ENCODE results near the gene PLVAP. TPM values are rescaled to one million over a fixed set of nuclear protein-coding genes. Genes with fewer than 3 reads are reported as not detected.

PLVAP gene
- total RNA-seq, 1 experiment from 2014 or later = not detected

GRCh38 chr19:17330262-17331044, 46.7 kb downstream of the PLVAP start:
- Mint-ChIP-seq H3K4me3 (ENCODE audit: unreplicated experiment) (peak overlapping the region; percentile 75), H3K4me1 (ENCODE audit: low read depth, unreplicated experiment) (no peaks in the 10 kb centered on the region), H3K9me3 (ENCODE audit: unreplicated experiment) (no peaks in the 10 kb centered on the region), H3K36me3 (ENCODE audit: insufficient read depth, unreplicated experiment) (peaks cover 28% of the 10 kb centered on the region), H3K27me3 (ENCODE audit: insufficient read depth, unreplicated experiment) (no peaks in the 10 kb centered on the region), H3K27ac (ENCODE audit: unreplicated experiment) (no peak overlapping the region)
- TF ChIP-seq, protein P1, sequence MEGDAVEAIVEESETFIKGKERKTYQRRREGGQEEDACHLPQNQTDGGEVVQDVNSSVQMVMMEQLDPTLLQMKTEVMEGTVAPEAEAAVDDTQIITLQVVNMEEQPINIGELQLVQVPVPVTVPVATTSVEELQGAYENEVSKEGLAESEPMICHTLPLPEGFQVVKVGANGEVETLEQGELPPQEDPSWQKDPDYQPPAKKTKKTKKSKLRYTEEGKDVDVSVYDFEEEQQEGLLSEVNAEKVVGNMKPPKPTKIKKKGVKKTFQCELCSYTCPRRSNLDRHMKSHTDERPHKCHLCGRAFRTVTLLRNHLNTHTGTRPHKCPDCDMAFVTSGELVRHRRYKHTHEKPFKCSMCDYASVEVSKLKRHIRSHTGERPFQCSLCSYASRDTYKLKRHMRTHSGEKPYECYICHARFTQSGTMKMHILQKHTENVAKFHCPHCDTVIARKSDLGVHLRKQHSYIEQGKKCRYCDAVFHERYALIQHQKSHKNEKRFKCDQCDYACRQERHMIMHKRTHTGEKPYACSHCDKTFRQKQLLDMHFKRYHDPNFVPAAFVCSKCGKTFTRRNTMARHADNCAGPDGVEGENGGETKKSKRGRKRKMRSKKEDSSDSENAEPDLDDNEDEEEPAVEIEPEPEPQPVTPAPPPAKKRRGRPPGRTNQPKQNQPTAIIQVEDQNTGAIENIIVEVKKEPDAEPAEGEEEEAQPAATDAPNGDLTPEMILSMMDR (IDR thresholded peaks at IDR 0.05; ENCODE audit: insufficient read depth in 1 of 2, low read depth in 1 of 2, low read length in 1 of 2, severe bottlenecking in 1 of 2, unreplicated experiment in 1 of 2) = no peak
- no TSS peak for BruUV-seq (replicated peaks)
- POLR2A ChIA-PET = no interaction called here
- intact Hi-C loops (cut with micrococcal nuclease; ENCODE audit: unreplicated experiment) = no loop called here
- peaks cover 1% of the 10 kb centered on the region; the same call in 1 of the 2 replicates for H3K36me3 ChIP-seq (ENCODE audit: control insufficient read depth, insufficient read depth, low read length)
- DNase-seq = no peak
- H3K4me3 ChIP-seq (ENCODE audit: low read depth, low read length) = no peak overlapping the region
- CTCF ChIA-PET = interaction anchor here (1.1 to 1.6 kb wide), 2 partner anchors 18 to 25 kb away, joined by 3 read pairs; partner anchors contain the start of gene MRPL34
- no peaks in the 10 kb centered on the region for H3K27me3 ChIP-seq (replicated peaks; ENCODE audit: control insufficient read depth, insufficient read depth, low read length)
- no peaks in the 10 kb centered on the region for H3K9me3 ChIP-seq
- peaks cover 24% of the 10 kb centered on the region for H3K4me1 ChIP-seq

DNA sequence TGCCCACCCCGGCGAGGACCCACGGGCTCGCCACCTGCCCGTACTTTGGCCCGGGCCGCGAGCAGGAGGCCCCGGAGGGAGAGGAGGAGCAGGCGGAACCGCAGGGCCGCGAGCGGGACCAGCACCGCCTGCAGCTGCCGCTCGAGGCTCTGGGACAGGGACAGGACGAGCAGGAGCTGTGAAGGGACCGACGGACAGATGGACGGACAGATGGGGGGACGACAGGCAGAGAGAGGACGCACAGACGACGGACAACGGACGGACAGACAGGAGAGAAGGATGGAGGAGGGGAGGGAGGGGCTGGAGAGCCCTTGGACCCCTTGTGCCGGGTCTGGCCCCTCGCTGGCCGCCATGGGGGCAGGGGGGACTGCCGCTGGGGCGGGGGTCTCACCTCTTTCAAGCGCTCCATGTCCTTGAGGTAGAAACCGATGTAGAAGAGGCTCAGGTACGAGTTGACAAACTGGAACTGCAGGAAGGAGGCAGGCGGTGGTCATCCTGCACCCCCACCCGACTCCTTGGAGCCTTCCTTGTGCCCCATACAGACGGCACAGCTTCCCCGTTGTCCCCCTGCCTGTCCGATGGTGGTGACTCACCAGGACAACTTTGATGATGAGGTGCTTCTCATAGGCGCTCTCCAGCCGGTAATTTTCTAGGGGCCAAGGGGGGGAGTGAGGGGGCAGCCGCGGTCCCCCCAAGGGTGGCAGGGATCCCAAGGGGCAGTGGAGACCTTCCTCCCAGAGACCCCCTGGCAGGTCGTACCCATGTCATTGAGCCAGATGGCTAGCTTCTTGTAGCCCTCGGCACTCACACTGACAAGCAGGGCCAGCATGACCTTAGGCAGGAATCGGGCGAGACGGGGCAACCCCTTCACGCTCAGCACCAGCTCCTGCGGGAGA, 47.5 kb downstream of the PLVAP start:
- H3K4me3 Mint-ChIP-seq (ENCODE audit: unreplicated experiment) = peak overlapping the region; percentile 75
- no peaks in the 10 kb centered on the region for H3K9me3 Mint-ChIP-seq (ENCODE audit: unreplicated experiment)
- Histone ChIP-seq H3K4me3 (ENCODE audit: low read depth, low read length) (peak overlapping the region; percentile 57), H3K4me1 (peaks cover 24% of the 10 kb centered on the region), H3K9me3 (no peaks in the 10 kb centered on the region), H3K27me3 (replicated peaks; ENCODE audit: control insufficient read depth, insufficient read depth, low read length) (no peaks in the 10 kb centered on the region), H3K36me3 (ENCODE audit: control insufficient read depth, insufficient read depth, low read length) (peaks cover 1% of the 10 kb centered on the region)
- no peaks in the 10 kb centered on the region for H3K4me1 Mint-ChIP-seq (ENCODE audit: low read depth, unreplicated experiment)
- ChIA-PET CTCF (interaction anchor here (0.6 to 1.6 kb wide), 3 partner anchors 17 to 24 kb away, joined by 3 read pairs; partner anchors contain the start of gene MRPL34), POLR2A (interaction anchor here (1.1 to 2.9 kb wide), 2 partner anchors 20 to 76 kb away, joined by 3 to 17 read pairs; partner anchors contain the start of genes BST2 and DDA1)
- TF ChIP-seq, protein P1 (IDR thresholded peaks at IDR 0.05; ENCODE audit: insufficient read depth in 1 of 2, low read depth in 1 of 2, low read length in 1 of 2, severe bottlenecking in 1 of 2, unreplicated experiment in 1 of 2) = no peak
- peak overlapping the region; percentile 21 for H3K27ac Mint-ChIP-seq (ENCODE audit: unreplicated experiment)
- BruUV-seq (replicated peaks) = no TSS peak
- no peak for DNase-seq
- H3K36me3 Mint-ChIP-seq (ENCODE audit: insufficient read depth, unreplicated experiment) = peaks cover 24% of the 10 kb centered on the region
- intact Hi-C loops (cut with micrococcal nuclease; ENCODE audit: unreplicated experiment) = loop anchor here (5.0 kb wide), 1 partner anchor 37 kb away; no protein-coding TSS in a partner anchor
- no peaks in the 10 kb centered on the region for H3K27me3 Mint-ChIP-seq (ENCODE audit: insufficient read depth, unreplicated experiment)

All from Caco-2 (cell line).